HCT116 (cell line): ENCODE data around the gene RIGI. TPM values are rescaled to one million over a fixed set of nuclear protein-coding genes. Genes with fewer than 3 reads are reported as not detected.

Experiments
- ATAC-seq: fragments of 200-7000 bp; cut with Tn5 transposase; 2 replicates; pipeline ENCODE4 v1.9.1; 2020; ENCODE audit warnings: mild to moderate bottlenecking, moderate library complexity
- BruUV-seq: library from RNA; stranded (reverse); fragments of 400-500 nt; replicated peaks from 2 replicates; lab custom pipeline; 2021; lab: Mats Ljungman, UMichigan
- CTCF ChIA-PET: fragments of 300-600 bp; sonication (Branson Sonifier 250); formaldehyde crosslinking; loops from one replicate; lab custom pipeline; 2021; ENCODE audit warnings: antibody characterized with exemption; lab: Charles Lee
- POLR2A ChIA-PET: fragments of 300-600, 350-600 bp; sonication (Branson Sonifier 250); formaldehyde crosslinking; loops from one replicate; lab custom pipeline; 2021; ENCODE audit warnings: antibody characterized with exemption; lab: Charles Lee
- RAD21 ChIA-PET, 2 experiments: fragments of 300-600 bp; sonication (Branson Sonifier 250); formaldehyde crosslinking; loops; one replicate each; lab custom pipeline; 2023; ENCODE audit warnings: low total read pairs in 2 of 2; ENCODE audit not compliant: uncharacterized antibody in 2 of 2, unreplicated experiment in 2 of 2, low non-redundant PET in 1 of 2; lab: Charles Lee
- DNase-seq: peaks from one replicate; pipeline ENCODE4 v3.0.0-alpha.2; 2010; ENCODE audit warnings: low read depth, low spot score
- H2AFZ ChIP-seq: fragments of 200-600 bp; shearing (Covaris generic), sonication (generic); 2 replicates; pipeline ENCODE4 v1.6.1; 2017; ENCODE audit warnings: low read depth, mixed run types, mixed read lengths, antibody characterized with exemption, low read length; ENCODE audit not compliant: poor library complexity, severe bottlenecking
- H3K27ac ChIP-seq: 2 replicates; pipeline ENCODE4 v1.5.1; 2012; ENCODE audit warnings: low read depth, low read length
- H3K27me3 ChIP-seq: fragments of 200-600 bp; sonication (generic); 2 replicates; pipeline ENCODE4 v1.6.1; 2016; ENCODE audit warnings: mixed run types, low read length, mixed read lengths; ENCODE audit not compliant: insufficient read depth
- H3K36me3 ChIP-seq, 2 experiments: fragments of 200-500 bp in 1 of 2; fragments of 200-600 bp in 1 of 2; sonication (Bioruptor generic) in 1 of 2; sonication (generic) in 1 of 2; 2 replicates each; pipeline versions ENCODE4 v1.5.1 to v1.6.1; 2014 to 2016; ENCODE audit warnings: low read length in 2 of 2, inconsistent platforms in 1 of 2, mixed read lengths in 1 of 2, mixed run types in 1 of 2; ENCODE audit not compliant: insufficient read depth in 2 of 2, control insufficient read depth in 1 of 2
- H3K4me1 ChIP-seq, 2 experiments: fragments of 200-600 bp in 1 of 2; sonication (generic) in 1 of 2; 2 replicates each; pipeline versions ENCODE4 v1.5.1 to v1.6.1; 2012 to 2017; ENCODE audit warnings: low read length in 2 of 2, inconsistent platforms in 1 of 2, mild to moderate bottlenecking in 1 of 2, mixed read lengths in 1 of 2, mixed run types in 1 of 2, moderate library complexity in 1 of 2; ENCODE audit not compliant: insufficient read depth in 2 of 2, control insufficient read depth in 1 of 2
- H3K4me2 ChIP-seq: fragments of 200-600 bp; sonication (generic); 2 replicates; pipeline ENCODE4 v1.6.1; 2017; ENCODE audit warnings: mixed run types, low read length, mixed read lengths
- H3K4me3 ChIP-seq, 2 experiments: fragments of 200-600 bp in 1 of 2; sonication (generic) in 1 of 2; replicated peaks in 1 of 2; 2 replicates each; pipeline ENCODE4 v1.5.1; 2011 to 2016; ENCODE audit warnings: low read length in 2 of 2, control low read depth in 1 of 2, low read depth in 1 of 2, mild to moderate bottlenecking in 1 of 2, mixed read lengths in 1 of 2, mixed run types in 1 of 2
- H3K79me2 ChIP-seq: fragments of 200-600 bp; sonication (generic); 2 replicates; pipeline ENCODE4 v1.6.1; 2017; ENCODE audit warnings: mild to moderate bottlenecking, mixed run types, low read length, moderate library complexity, mixed read lengths; ENCODE audit not compliant: insufficient read depth
- H3K9ac ChIP-seq: fragments of 200-600 bp; sonication (generic); 2 replicates; pipeline ENCODE4 v1.6.1; 2016; ENCODE audit warnings: low read length, mixed read lengths
- H3K9me2 ChIP-seq: fragments of 200-600 bp; sonication (generic), shearing (Covaris generic); 2 replicates; pipeline ENCODE4 v1.6.1; 2017; ENCODE audit warnings: mixed run types, mild to moderate bottlenecking, moderate library complexity; ENCODE audit not compliant: insufficient read depth
- H3K9me3 ChIP-seq, 2 experiments: fragments of 200-500 bp in 1 of 2; fragments of 200-600 bp in 1 of 2; sonication (Bioruptor generic) in 1 of 2; sonication (generic) in 1 of 2; 2 replicates each; pipeline ENCODE4 v1.6.1; 2014 to 2017; ENCODE audit warnings: low read length in 2 of 2, mixed read lengths in 2 of 2, inconsistent platforms in 1 of 2, low read depth in 1 of 2, mild to moderate bottlenecking in 1 of 2, mixed run types in 1 of 2, moderate library complexity in 1 of 2; ENCODE audit not compliant: control insufficient read depth in 1 of 2, insufficient read depth in 1 of 2
- H4K20me1 ChIP-seq: fragments of 200-600 bp; sonication (generic), shearing (Covaris generic); 2 replicates; pipeline ENCODE4 v1.6.1; 2017; ENCODE audit warnings: mixed run types, mild to moderate bottlenecking, moderate library complexity; ENCODE audit not compliant: insufficient read depth
- REST ChIP-seq: IDR thresholded peaks from 2 replicates; pipeline ENCODE4 v1.6.1; 2012; ENCODE audit warnings: low read depth
- SIN3A ChIP-seq: IDR thresholded peaks from 2 replicates; pipeline ENCODE4 v1.6.1; 2012; ENCODE audit warnings: low read depth
- intact Hi-C: fragments of 100-400 bp; cut with micrococcal nuclease; formaldehyde crosslinking; loops from 2 replicates; pipeline ENCODE4 v1.10.0; 2022
- total RNA-seq: library from RNA; stranded (reverse); gene quantifications from one replicate; pipeline ENCODE4 v1.2.1, GENCODE V29; 2021; ENCODE audit not compliant: unreplicated experiment

RIGI gene
- total RNA-seq, 1 experiment from 2014 or later: 5.5 TPM

GRCh38 chr9:32551276-32552051 is 25.5 kb upstream of the RIGI start:
- H3K27me3 ChIP-seq: no peaks in the 10 kb centered on the region
- ChIA-PET RAD21 (interaction anchor here in 1 of 2 experiments (1.1 kb wide), 1 partner anchor 25 kb away, joined by 3 read pairs; the partner anchor contains the start of gene RIGI), CTCF (interaction anchor here (1.6 to 1.9 kb wide), 2 partner anchors 25 to 172 kb away, joined by 3 to 16 read pairs; no protein-coding TSS in a partner anchor), POLR2A (interaction anchor here (1.4 to 2.3 kb wide), 2 partner anchors 30 to 474 kb away, joined by 3 to 6 read pairs; partner anchors contain the start of gene DNAJA1)
- peak overlapping the region; percentile 75 for H3K9ac ChIP-seq
- BruUV-seq: no TSS peak
- peak; percentile 34 for ATAC-seq
- no peaks in the 10 kb centered on the region for H4K20me1 ChIP-seq
- H3K79me2 ChIP-seq: peaks cover 69% of the 10 kb centered on the region
- H3K4me3 ChIP-seq: peak overlapping the region; percentile 61 to 83
- H3K27ac ChIP-seq: peak overlapping the region; percentile 83
- H3K9me3 ChIP-seq: no peaks in the 10 kb centered on the region
- peak; percentile 45; the same call in 1 of the 2 replicates for TF ChIP-seq SIN3A
- TF ChIP-seq REST: no peak
- peak; percentile 23 for DNase-seq
- intact Hi-C loops: no loop called here
- H3K9me2 ChIP-seq: no peaks in the 10 kb centered on the region
- peaks cover 8 to 22% of the 10 kb centered on the region in 2 experiments for H3K4me1 ChIP-seq
- H3K4me2 ChIP-seq: peak overlapping the region; percentile 94
- no peak overlapping the region for H2AFZ ChIP-seq
- H3K36me3 ChIP-seq: no peaks in the 10 kb centered on the region; a peak in 2 of 4 replicates
